Spleen (tissue), 11 donors: Measurements from ENCODE around the gene BCAS2. TPM values are rescaled to one million over a fixed set of nuclear protein-coding genes. Genes with fewer than 3 reads are reported as not detected.

Source experiments
- DNase-seq: peaks from one replicate; pipeline ENCODE4 v3.0.0-alpha.2; 2020
- H3K27ac ChIP-seq, 8 donors: fragments of 200-600 bp; sonication (generic) in 7 of 8; 1 replicate in 4 of 8; 2 replicates in 4 of 8; pipeline versions ENCODE4 v1.5.0 to v1.8.0; 2016 to 2021; ENCODE audit warnings: inconsistent platforms in 4 of 8, mild to moderate bottlenecking in 4 of 8, moderate library complexity in 1 of 8
- H3K27me3 ChIP-seq, 7 donors: fragments of 200-600 bp; sonication (generic) in 6 of 7; replicated peaks in 1 of 7; 1 replicate in 4 of 7; 2 replicates in 3 of 7; pipeline versions ENCODE4 v1.5.0 to v1.8.0; 2016 to 2021; ENCODE audit warnings: inconsistent platforms in 3 of 7, mild to moderate bottlenecking in 1 of 7
- H3K36me3 ChIP-seq, 6 donors: fragments of 200-600 bp; sonication (generic) in 5 of 6; 1 replicate in 4 of 6; 2 replicates in 2 of 6; pipeline versions ENCODE4 v1.5.0 to v1.8.0; 2016 to 2021; ENCODE audit warnings: inconsistent platforms in 2 of 6
- H3K4me1 ChIP-seq, 6 donors: fragments of 200-600 bp; sonication (generic) in 5 of 6; 1 replicate in 3 of 6; 2 replicates in 3 of 6; pipeline versions ENCODE4 v1.5.0 to v1.8.0; 2016 to 2021; ENCODE audit warnings: inconsistent platforms in 3 of 6
- H3K4me3 ChIP-seq, 8 donors: fragments of 200-600 bp; sonication (generic) in 7 of 8; 1 replicate in 4 of 8; 2 replicates in 4 of 8; pipeline versions ENCODE4 v1.5.0 to v1.8.0; 2016 to 2021; ENCODE audit warnings: inconsistent platforms in 4 of 8, mild to moderate bottlenecking in 4 of 8, moderate library complexity in 2 of 8
- H3K9me3 ChIP-seq, 8 donors: fragments of 200-600 bp; sonication (generic) in 7 of 8; 1 replicate in 4 of 8; 2 replicates in 4 of 8; pipeline versions ENCODE4 v1.5.0 to v1.8.0; 2016 to 2021; ENCODE audit warnings: inconsistent platforms in 4 of 8
- POLR2A ChIP-seq, 3 donors: fragments of 450-650 bp; IDR thresholded peaks; one replicate each; pipeline ENCODE4 v1.5.1; 2017; ENCODE audit warnings: antibody characterized with exemption in 3 of 3, mild to moderate bottlenecking in 1 of 3
- POLR2AphosphoS5 ChIP-seq, 3 donors: sonication (generic); formaldehyde crosslinking; IDR thresholded peaks; one replicate each; pipeline ENCODE4 v1.5.1; 2017; ENCODE audit warnings: antibody characterized with exemption in 3 of 3
- WGBS, 5 donors: extraction: QIAGEN DNeasy Blood & Tissue Kit in 3 of 5; methylation state at CpG; one replicate each; pipeline versions ENCODE4 v1.1.5 to v1.1.7; 2013 to 2018; 5-methylcytosine and 5-hydroxymethylcytosine counted together
- intact Hi-C: fragments of 100-400 bp; cut with DNase I; formaldehyde crosslinking; loops from one replicate; pipeline ENCODE4 v1.15.0; 2023; ENCODE audit warnings: low total_unique reads
- polyA plus RNA-seq, 3 donors: library from polyadenylated mRNA; stranded (reverse); fragments of 200-250 nt; gene quantifications; one replicate each; pipeline ENCODE4 v1.2.1, GENCODE V29; 2013
- total RNA-seq, 7 donors: library from RNA; depleted of rRNA in 3 of 7; stranded (reverse); fragments of >200 nt in 3 of 7; fragmentation: NEBNext Ultra II Directional in 4 of 7; extraction: Animal tissue kit (Norgen Biotek cat#: 25700) in 4 of 7; gene quantifications; one replicate each; pipeline versions ENCODE4 v1.1.0 to v1.2.1, GENCODE V29; 2016 to 2021
- TF ChIP-seq, protein P1 (sequence below), 11 experiments: fragments of 200-600 bp in 7 of 11; fragments of 450-650 bp in 4 of 11; sonication (generic) in 4 of 11; IDR thresholded peaks in 8 of 11; conservative IDR thresholded peaks in 3 of 11; 1 replicate in 7 of 11; 2 replicates in 4 of 11; pipeline versions ENCODE4 v1.4.0 to v1.8.0; 2016 to 2021; ENCODE audit warnings: antibody characterized with exemption in 11 of 11, inconsistent platforms in 4 of 11, mild to moderate bottlenecking in 1 of 11
- donor health status: healthy with polysubstance abuse.
- donor health status: DM: no; HTN: no; CAD: no; lungs with moderate emphysema.
- donor health status: DM: no; HTN: no; CAD: no.
- donor health status: Bipolar disorder and iron deficiency.
- donor health status: healthy.
- donor health status: DM: no; HTN: no; CAD: no.
- donor health status: DM: yes; HTN: yes; CAD: no.

The BCAS2 gene
- total and polyA plus RNA-seq, 10 donors = 20.3 to 37.1 (median 28.4) TPM

DNA sequence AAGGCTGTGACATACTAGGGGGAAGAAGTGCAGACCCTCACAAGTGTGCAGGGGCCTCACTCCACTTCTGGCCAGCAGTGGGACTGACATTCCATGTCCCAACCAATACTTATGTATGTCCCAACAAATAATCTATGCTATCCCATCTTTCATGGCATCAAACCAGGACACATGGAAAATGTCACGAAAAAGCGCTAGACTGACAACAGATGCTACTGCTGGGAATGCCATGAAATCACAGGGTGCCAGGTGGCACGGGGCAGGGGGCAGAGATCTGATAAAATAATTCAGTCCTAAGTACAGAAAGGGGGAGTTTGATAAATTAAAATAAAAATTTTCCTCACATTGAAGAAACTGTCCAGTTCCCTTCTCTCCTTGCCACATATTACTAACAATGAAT lies 27.6 kb upstream of the BCAS2 start:
- peaks cover 0 to 4% (median 0%) of the 10 kb centered on the region in 7 donors for H3K27me3 ChIP-seq
- TF ChIP-seq, protein P1, sequence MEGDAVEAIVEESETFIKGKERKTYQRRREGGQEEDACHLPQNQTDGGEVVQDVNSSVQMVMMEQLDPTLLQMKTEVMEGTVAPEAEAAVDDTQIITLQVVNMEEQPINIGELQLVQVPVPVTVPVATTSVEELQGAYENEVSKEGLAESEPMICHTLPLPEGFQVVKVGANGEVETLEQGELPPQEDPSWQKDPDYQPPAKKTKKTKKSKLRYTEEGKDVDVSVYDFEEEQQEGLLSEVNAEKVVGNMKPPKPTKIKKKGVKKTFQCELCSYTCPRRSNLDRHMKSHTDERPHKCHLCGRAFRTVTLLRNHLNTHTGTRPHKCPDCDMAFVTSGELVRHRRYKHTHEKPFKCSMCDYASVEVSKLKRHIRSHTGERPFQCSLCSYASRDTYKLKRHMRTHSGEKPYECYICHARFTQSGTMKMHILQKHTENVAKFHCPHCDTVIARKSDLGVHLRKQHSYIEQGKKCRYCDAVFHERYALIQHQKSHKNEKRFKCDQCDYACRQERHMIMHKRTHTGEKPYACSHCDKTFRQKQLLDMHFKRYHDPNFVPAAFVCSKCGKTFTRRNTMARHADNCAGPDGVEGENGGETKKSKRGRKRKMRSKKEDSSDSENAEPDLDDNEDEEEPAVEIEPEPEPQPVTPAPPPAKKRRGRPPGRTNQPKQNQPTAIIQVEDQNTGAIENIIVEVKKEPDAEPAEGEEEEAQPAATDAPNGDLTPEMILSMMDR (IDR thresholded peaks at IDR 0.05 in 8 of 11, conservative IDR thresholded peaks at IDR 0.05 in 3 of 11) = no peak
- no peak for TF ChIP-seq POLR2A (IDR thresholded peaks at IDR 0.05)
- TF ChIP-seq POLR2AphosphoS5 (IDR thresholded peaks at IDR 0.05) = no peak
- intact Hi-C loops = no loop called here
- H3K36me3 ChIP-seq = peaks cover 0 to 47% (median 0%) of the 10 kb centered on the region in 6 donors
- no peaks in the 10 kb centered on the region for H3K4me1 ChIP-seq
- no peaks in the 10 kb centered on the region for H3K9me3 ChIP-seq
- 90 to 95% (median 91%) methylated on average over 3 of the region's 3 CpGs for WGBS, 5 donors
- no peak for DNase-seq
- no peak overlapping the region for H3K4me3 ChIP-seq
- no peak overlapping the region for H3K27ac ChIP-seq

DNA sequence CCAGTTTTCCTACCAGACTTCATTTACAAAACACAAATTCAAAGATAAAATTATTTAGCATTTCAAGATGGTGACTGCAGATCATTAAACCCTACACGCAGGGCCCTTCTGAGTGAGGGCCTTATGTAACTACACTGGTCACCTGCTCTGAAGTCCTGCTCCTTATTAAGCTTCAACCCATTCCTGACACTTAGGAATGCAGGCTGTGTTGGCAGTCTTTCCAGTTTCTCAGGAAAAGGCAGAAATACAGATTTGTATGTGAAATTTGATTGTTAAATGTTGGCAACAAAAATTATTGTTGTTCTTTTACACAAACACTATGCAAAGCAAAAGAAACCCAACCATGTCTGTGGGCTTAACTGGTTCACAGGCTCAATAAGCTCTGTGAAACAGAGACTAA lies 25.8 kb upstream of the BCAS2 start:
- no peak for DNase-seq
- Histone ChIP-seq H3K4me1 (no peaks in the 10 kb centered on the region), H3K4me3 (no peak overlapping the region), H3K36me3 (peaks cover 0 to 50% (median 0%) of the 10 kb centered on the region in 6 donors), H3K9me3 (no peaks in the 10 kb centered on the region), H3K27me3 (no peaks in the 10 kb centered on the region), H3K27ac (no peak overlapping the region)
- no peak for TF ChIP-seq POLR2AphosphoS5 (IDR thresholded peaks at IDR 0.05)
- TF ChIP-seq, protein P1 (IDR thresholded peaks at IDR 0.05 in 8 of 11, conservative IDR thresholded peaks at IDR 0.05 in 3 of 11) = no peak
- TF ChIP-seq POLR2A (IDR thresholded peaks at IDR 0.05) = no peak
- WGBS, 5 donors = 85 to 100% (median 89%) methylated on average over 1 of the region's 1 CpG
- intact Hi-C loops = no loop called here

DNA sequence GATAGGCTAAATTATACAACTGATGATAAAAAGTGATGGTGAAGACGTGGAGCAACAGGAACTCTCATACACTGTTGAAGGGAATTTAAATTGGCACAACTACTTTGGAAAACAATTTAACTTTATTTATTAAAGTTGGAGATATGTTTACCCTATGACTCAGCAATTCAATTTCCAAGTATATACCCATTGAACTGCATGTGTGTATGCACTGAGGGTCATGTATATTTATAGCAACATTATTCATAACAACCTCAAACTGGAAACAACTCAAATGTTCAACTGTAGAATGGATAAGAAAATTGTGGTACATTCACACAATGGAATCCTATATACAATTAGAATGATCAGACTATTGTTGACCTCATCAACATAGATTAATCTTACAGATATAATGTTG lies 16.5 kb upstream of the BCAS2 start:
- Histone ChIP-seq H3K9me3 (no peaks in the 10 kb centered on the region), H3K27ac (no peak overlapping the region), H3K36me3 (peaks cover 0 to 76% (median 0%) of the 10 kb centered on the region in 6 donors), H3K27me3 (no peaks in the 10 kb centered on the region), H3K4me1 (no peaks in the 10 kb centered on the region), H3K4me3 (no peak overlapping the region)
- WGBS, 5 donors = 81 to 100% (median 83%) methylated on average over 1 of the region's 1 CpG
- no peak for DNase-seq
- intact Hi-C loops = no loop called here
- TF ChIP-seq POLR2A (IDR thresholded peaks at IDR 0.05) (no peak), POLR2AphosphoS5 (IDR thresholded peaks at IDR 0.05) (no peak)
- TF ChIP-seq, protein P1 (IDR thresholded peaks at IDR 0.05 in 8 of 11, conservative IDR thresholded peaks at IDR 0.05 in 3 of 11) = no peak

DNA sequence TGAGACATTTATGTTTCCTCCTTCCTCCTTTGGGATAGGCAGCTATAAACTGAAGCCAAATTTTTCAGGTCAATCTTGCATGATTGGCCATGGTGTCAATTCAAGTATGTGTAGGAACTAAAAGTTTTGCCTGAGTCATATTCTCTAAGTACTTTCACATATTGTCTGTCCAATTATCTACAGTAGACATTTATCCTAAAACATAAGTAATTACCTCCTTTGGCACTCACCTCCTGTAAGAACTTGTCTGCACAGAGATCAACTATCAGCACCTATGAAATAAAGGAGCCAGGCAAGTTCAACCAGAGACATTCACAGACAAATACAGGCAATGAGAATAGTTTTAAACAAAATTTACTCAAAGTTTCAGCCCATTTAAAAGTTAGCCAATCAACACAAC lies 14.2 kb upstream of the BCAS2 start:
- DNase-seq = no peak
- intact Hi-C loops = no loop called here
- Histone ChIP-seq H3K27me3 (no peaks in the 10 kb centered on the region), H3K36me3 (peaks cover 0 to 73% (median 0%) of the 10 kb centered on the region in 6 donors), H3K4me3 (no peak overlapping the region), H3K9me3 (no peaks in the 10 kb centered on the region), H3K4me1 (no peaks in the 10 kb centered on the region), H3K27ac (no peak overlapping the region)
- TF ChIP-seq, protein P1 (IDR thresholded peaks at IDR 0.05 in 8 of 11, conservative IDR thresholded peaks at IDR 0.05 in 3 of 11) = no peak
- TF ChIP-seq POLR2AphosphoS5 (IDR thresholded peaks at IDR 0.05) (no peak), POLR2A (IDR thresholded peaks at IDR 0.05) (no peak)
